Mesothelial cell of epicardium (in vitro differentiated cells): Measurements from ENCODE around the gene ARHGAP23. TPM values are rescaled to one million over a fixed set of nuclear protein-coding genes. Genes with fewer than 3 reads are reported as not detected.
"Not testable (repeated sequence)": the region's sequence is repeated elsewhere in the genome, so short reads cannot be mapped to it uniquely, and the experiment has no call there.

Source experiments
- DNase-seq, 2 experiments: peaks; one replicate each; pipeline ENCODE4 v3.0.0; 2021; ENCODE audit warnings: low spot score in 2 of 2; ENCODE audit not compliant: unreplicated experiment in 2 of 2
- H3K27ac Mint-ChIP-seq: 2 replicates; pipeline ENCODE4 v1.8.0; 2021; ENCODE audit warnings: mixed read lengths
- H3K27me3 Mint-ChIP-seq: 2 replicates; pipeline ENCODE4 v1.8.0; 2021; ENCODE audit warnings: low read depth, mixed read lengths
- H3K36me3 Mint-ChIP-seq: 2 replicates; pipeline ENCODE4 v1.8.0; 2021; ENCODE audit warnings: mixed read lengths
- H3K4me1 Mint-ChIP-seq: 2 replicates; pipeline ENCODE4 v1.8.0; 2021; ENCODE audit warnings: mixed read lengths
- H3K4me3 Mint-ChIP-seq: 2 replicates; pipeline ENCODE4 v1.8.0; 2021; ENCODE audit warnings: mild to moderate bottlenecking, moderate library complexity, mixed read lengths
- H3K9me3 Mint-ChIP-seq: 2 replicates; pipeline ENCODE4 v1.8.0; 2021; ENCODE audit warnings: mixed read lengths
- CTCF ChIP-seq: fragments of 200-600 bp; sonication (generic); IDR thresholded peaks from one replicate; pipeline ENCODE4 v1.5.0; 2021; ENCODE audit warnings: antibody characterized with exemption; ENCODE audit not compliant: unreplicated experiment
- total RNA-seq: library from RNA; stranded (reverse); gene quantifications from 3 replicates; pipeline ENCODE4 v1.2.1, GENCODE V29; 2021

Gene ARHGAP23
- total RNA-seq, 1 donor from 2014 or later: 89.1 TPM

GRCh38 chr17:38512473-38513058 is 84.3 kb downstream of the ARHGAP23 start:
- no peak for DNase-seq
- Mint-ChIP-seq H3K4me3 (no peak overlapping the region), H3K27ac (no peak overlapping the region), H3K36me3 (no peaks in the 10 kb centered on the region), H3K27me3 (peaks cover 18% of the 10 kb centered on the region), H3K9me3 (no peaks in the 10 kb centered on the region), H3K4me1 (peaks cover 28% of the 10 kb centered on the region)
- TF ChIP-seq CTCF: no peak

GRCh38 chr17:38526526-38526925 is 98.3 kb downstream of the ARHGAP23 start:
- not testable (repeated sequence) for DNase-seq, H3K36me3 Mint-ChIP-seq, H3K4me3 Mint-ChIP-seq, H3K27ac Mint-ChIP-seq, H3K9me3 Mint-ChIP-seq
- Mint-ChIP-seq H3K4me1 (peaks cover 13% of the 10 kb centered on the region), H3K27me3 (peaks cover 30% of the 10 kb centered on the region)

- not testable (repeated sequence) for H3K9me3 Mint-ChIP-seq, H3K4me3 Mint-ChIP-seq, H3K27ac Mint-ChIP-seq, H3K36me3 Mint-ChIP-seq, DNase-seq
- Mint-ChIP-seq H3K4me1 (peaks cover 13% of the 10 kb centered on the region), H3K27me3 (peaks cover 40% of the 10 kb centered on the region)
Measured at GRCh38 chr17:38528141-38528540, 99.9 kb downstream of the ARHGAP23 start.

- not testable (repeated sequence) for DNase-seq, H3K4me1 Mint-ChIP-seq, H3K27ac Mint-ChIP-seq, H3K4me3 Mint-ChIP-seq, H3K9me3 Mint-ChIP-seq, H3K36me3 Mint-ChIP-seq
- peaks cover 46% of the 10 kb centered on the region for H3K27me3 Mint-ChIP-seq
Measured at GRCh38 chr17:38530856-38531255, 102.6 kb downstream of the ARHGAP23 start.

GRCh38 chr17:38531761-38532160 is 103.5 kb downstream of the ARHGAP23 start:
- not testable (repeated sequence) for H3K27ac Mint-ChIP-seq, H3K9me3 Mint-ChIP-seq, DNase-seq, H3K4me1 Mint-ChIP-seq, H3K4me3 Mint-ChIP-seq, H3K36me3 Mint-ChIP-seq
- peaks cover 47% of the 10 kb centered on the region for H3K27me3 Mint-ChIP-seq

GRCh38 chr17:38532451-38532850 is 104.2 kb downstream of the ARHGAP23 start:
- no peaks in the 10 kb centered on the region for H3K36me3 Mint-ChIP-seq
- H3K27me3 Mint-ChIP-seq: peaks cover 46% of the 10 kb centered on the region
- H3K4me1 Mint-ChIP-seq: peaks cover 7% of the 10 kb centered on the region
- no peak for TF ChIP-seq CTCF
- no peak for DNase-seq
- H3K9me3 Mint-ChIP-seq: no peaks in the 10 kb centered on the region
- H3K4me3 Mint-ChIP-seq: no peak overlapping the region
- no peak overlapping the region for H3K27ac Mint-ChIP-seq

- no peaks in the 10 kb centered on the region for H3K36me3 Mint-ChIP-seq
- peaks cover 3% of the 10 kb centered on the region for H3K4me1 Mint-ChIP-seq
- H3K4me3 Mint-ChIP-seq: no peak overlapping the region
- peaks cover 39% of the 10 kb centered on the region for H3K27me3 Mint-ChIP-seq
- TF ChIP-seq CTCF: no peak
- no peak overlapping the region for H3K27ac Mint-ChIP-seq
- no peaks in the 10 kb centered on the region for H3K9me3 Mint-ChIP-seq
- DNase-seq: no peak
Measured at GRCh38 chr17:38533241-38533640, 105.0 kb downstream of the ARHGAP23 start.
